ENCODE measurements around the gene CNTN1.

GRCh38 chr12:40937891-40938290 lies 245.7 kb downstream of the CNTN1 start:
- TF ChIP-seq PKNOX1 (IDR thresholded peaks at IDR 0.05) (no peak), ZNF384 (IDR thresholded peaks at IDR 0.05) (no peak), FOXM1 (IDR thresholded peaks at IDR 0.05; ENCODE audit: borderline replicate concordance) (no peak), SP1 (IDR thresholded peaks at IDR 0.05) (no peak), ELF4 (IDR thresholded peaks at IDR 0.05) (no peak), FOXK2 (IDR thresholded peaks at IDR 0.05) (no peak), L3MBTL2 (conservative IDR thresholded peaks at IDR 0.05) (no peak), BHLHE40 (IDR thresholded peaks at IDR 0.05; ENCODE audit: borderline replicate concordance) (no peak), SUZ12 (IDR thresholded peaks at IDR 0.05) (no peak), ARNT (IDR thresholded peaks at IDR 0.05) (no peak)

All from HEK293T (cell line).